Vagina (tissue), 2 donors: ENCODE measurements around the gene PRDM15. TPM values are rescaled to one million over a fixed set of nuclear protein-coding genes. Genes with fewer than 3 reads are reported as not detected.

Source experiments
- DNase-seq, 2 donors: peaks; one replicate each; pipeline ENCODE4 v3.0.0-alpha.2; 2017; ENCODE audit errors: extremely low spot score in 2 of 2
- H3K27ac ChIP-seq: fragments of 200-600 bp; sonication (generic); one replicate; pipeline ENCODE4 v1.5.1; 2019
- H3K27me3 ChIP-seq: fragments of 200-600 bp; sonication (generic); one replicate; pipeline ENCODE4 v1.5.1; 2019
- H3K36me3 ChIP-seq, 2 donors: fragments of 200-600 bp; sonication (generic); one replicate each; pipeline ENCODE4 v1.5.1; 2017 to 2019
- H3K4me1 ChIP-seq: fragments of 200-600 bp; sonication (generic); one replicate; pipeline ENCODE4 v1.5.1; 2019
- H3K4me3 ChIP-seq, 2 donors: fragments of 200-600 bp; sonication (generic); 1 replicate in 1 of 2; 2 replicates in 1 of 2; pipeline ENCODE4 v1.5.1; 2016 to 2019
- H3K9me3 ChIP-seq: fragments of 200-600 bp; sonication (generic); one replicate; pipeline ENCODE4 v1.5.1; 2019
- CTCF ChIP-seq, 3 experiments: fragments of 450-650 bp in 2 of 3; fragments of 200-600 bp in 1 of 3; sonication (generic) in 1 of 3; IDR thresholded peaks; one replicate each; pipeline ENCODE4 v1.5.1; 2017 to 2019; ENCODE audit warnings: antibody characterized with exemption in 3 of 3, mild to moderate bottlenecking in 2 of 3, moderate library complexity in 2 of 3
- POLR2A ChIP-seq, 2 donors: fragments of 450-650 bp; IDR thresholded peaks; one replicate each; pipeline ENCODE4 v1.6.1; 2017; ENCODE audit warnings: antibody characterized with exemption in 2 of 2, mild to moderate bottlenecking in 2 of 2, moderate library complexity in 2 of 2
- POLR2AphosphoS5 ChIP-seq, 2 donors: sonication (generic); formaldehyde crosslinking; IDR thresholded peaks; one replicate each; pipeline ENCODE4 v1.9.0; 2017; ENCODE audit warnings: antibody characterized with exemption in 2 of 2, mild to moderate bottlenecking in 2 of 2, low read depth in 1 of 2; ENCODE audit not compliant: insufficient read depth in 1 of 2
- intact Hi-C: fragments of 100-400 bp; cut with DNase I; formaldehyde crosslinking; loops from one replicate; pipeline ENCODE4 v1.15.1; 2023
- total RNA-seq: library from RNA; depleted of rRNA; stranded (reverse); fragments of >200 nt; gene quantifications from one replicate; pipeline ENCODE4 v1.2.3, GENCODE V29; 2016

The PRDM15 gene
- total RNA-seq, 1 donor from 2014 or later = 31.2 TPM

GRCh38 chr21:41894511-41894910, 15.4 kb upstream of the PRDM15 start:
- H3K9me3 ChIP-seq = no peaks in the 10 kb centered on the region
- peaks cover 0 to 10% of the 10 kb centered on the region in 2 donors for H3K36me3 ChIP-seq
- no peak overlapping the region for H3K4me3 ChIP-seq
- intact Hi-C loops = no loop called here
- H3K27ac ChIP-seq = no peak overlapping the region
- no peak for TF ChIP-seq POLR2A (IDR thresholded peaks at IDR 0.05)
- TF ChIP-seq CTCF (IDR thresholded peaks at IDR 0.05) = no peak
- TF ChIP-seq POLR2AphosphoS5 (IDR thresholded peaks at IDR 0.05; ENCODE audit: insufficient read depth in 1 of 2, low read depth in 1 of 2) = no peak
- H3K27me3 ChIP-seq = no peaks in the 10 kb centered on the region
- no peaks in the 10 kb centered on the region for H3K4me1 ChIP-seq
- DNase-seq = no peak

- no peaks in the 10 kb centered on the region for H3K27me3 ChIP-seq
- H3K4me1 ChIP-seq = no peaks in the 10 kb centered on the region
- H3K36me3 ChIP-seq = peaks cover 0 to 10% of the 10 kb centered on the region in 2 donors
- H3K4me3 ChIP-seq = no peak overlapping the region
- H3K27ac ChIP-seq = no peak overlapping the region
- no peaks in the 10 kb centered on the region for H3K9me3 ChIP-seq
- DNase-seq = no peak
- intact Hi-C loops = no loop called here
- TF ChIP-seq POLR2A (IDR thresholded peaks at IDR 0.05) (no peak), CTCF (IDR thresholded peaks at IDR 0.05) (no peak), POLR2AphosphoS5 (IDR thresholded peaks at IDR 0.05; ENCODE audit: insufficient read depth in 1 of 2, low read depth in 1 of 2) (no peak)
Measured at GRCh38 chr21:41892726-41893125, 13.6 kb upstream of the PRDM15 start.

GRCh38 chr21:41891132-41891531, 12.0 kb upstream of the PRDM15 start:
- Histone ChIP-seq H3K36me3 (peaks cover 0 to 10% of the 10 kb centered on the region in 2 donors), H3K9me3 (no peaks in the 10 kb centered on the region), H3K27me3 (no peaks in the 10 kb centered on the region), H3K4me1 (no peaks in the 10 kb centered on the region), H3K4me3 (no peak overlapping the region), H3K27ac (no peak overlapping the region)
- TF ChIP-seq POLR2AphosphoS5 (IDR thresholded peaks at IDR 0.05; ENCODE audit: insufficient read depth in 1 of 2, low read depth in 1 of 2) = no peak
- TF ChIP-seq POLR2A (IDR thresholded peaks at IDR 0.05) = no peak
- TF ChIP-seq CTCF (IDR thresholded peaks at IDR 0.05) = no peak
- intact Hi-C loops = no loop called here
- DNase-seq = no peak

GRCh38 chr21:41890355-41890754, 11.2 kb upstream of the PRDM15 start:
- Histone ChIP-seq H3K27ac (no peak overlapping the region), H3K36me3 (peaks cover 0 to 10% of the 10 kb centered on the region in 2 donors), H3K27me3 (no peaks in the 10 kb centered on the region), H3K9me3 (no peaks in the 10 kb centered on the region), H3K4me3 (no peak overlapping the region), H3K4me1 (no peaks in the 10 kb centered on the region)
- no peak for DNase-seq
- no peak for TF ChIP-seq POLR2AphosphoS5 (IDR thresholded peaks at IDR 0.05; ENCODE audit: insufficient read depth in 1 of 2, low read depth in 1 of 2)
- no peak for TF ChIP-seq CTCF (IDR thresholded peaks at IDR 0.05)
- TF ChIP-seq POLR2A (IDR thresholded peaks at IDR 0.05) = no peak
- intact Hi-C loops = no loop called here

GRCh38 chr21:41888749-41889376, 9.7 kb upstream of the PRDM15 start:
- H3K9me3 ChIP-seq = no peaks in the 10 kb centered on the region
- no peak for DNase-seq
- H3K36me3 ChIP-seq = peaks cover 0 to 10% of the 10 kb centered on the region in 2 donors
- intact Hi-C loops = no loop called here
- H3K4me1 ChIP-seq = no peaks in the 10 kb centered on the region
- H3K4me3 ChIP-seq = no peak overlapping the region
- H3K27ac ChIP-seq = no peak overlapping the region
- H3K27me3 ChIP-seq = no peaks in the 10 kb centered on the region
- no peak for TF ChIP-seq POLR2A (IDR thresholded peaks at IDR 0.05)
